ENCODE data around the gene UPK1A. TPM values are rescaled to one million over a fixed set of nuclear protein-coding genes. Genes with fewer than 3 reads are reported as not detected.
A peak's percentile ranks its signal among the peaks of the same experiment; 100 is the strongest.

UPK1A gene
- total and polyA plus RNA-seq, 10 of the 15 experiments (the other 5 are each of a cell fraction or from before 2014, with no cell fraction given) = 0.15 to 1.9 (median 0.26) TPM; not detected in 7

GRCh38 chr19:35628565-35629331 lies 37.6 kb upstream of the UPK1A start, which contains the start of gene RBM42 (continued):
- TF ChIP-seq SKIL (IDR thresholded peaks at IDR 0.05; ENCODE audit: low read depth, poor library complexity, severe bottlenecking) = peak; percentile 93
- peak; percentile 72 for TF ChIP-seq ZBTB40 (IDR thresholded peaks at IDR 0.05; ENCODE audit: borderline replicate concordance)
- peak; percentile 86 for TF ChIP-seq FOS (IDR thresholded peaks at IDR 0.05; ENCODE audit: borderline replicate concordance, extremely low read depth, insufficient read length)
- peak; percentile 100 for TF ChIP-seq CREB1 (IDR thresholded peaks at IDR 0.05; ENCODE audit: low read depth)
- TF ChIP-seq EED (IDR thresholded peaks at IDR 0.05; ENCODE audit: low read depth) = no peak
- no peak for TF ChIP-seq KAT2A (conservative IDR thresholded peaks at IDR 0.05; ENCODE audit: control insufficient read depth, low read depth, low read length)
- peak; percentile 81; the same call in 1 of the 2 replicates for TF ChIP-seq SIN3A (IDR thresholded peaks at IDR 0.05; ENCODE audit: low read depth, low read length)
- TF ChIP-seq BCLAF1 (IDR thresholded peaks at IDR 0.05) = no peak
- TF ChIP-seq ATF7 (IDR thresholded peaks at IDR 0.05; ENCODE audit: low read depth) = peak; percentile 100
- TF ChIP-seq NFYB (IDR thresholded peaks at IDR 0.05; ENCODE audit: insufficient read depth, low read depth, low read length) = peak; percentile 97
- peak; percentile 81 for TF ChIP-seq E2F4 (IDR thresholded peaks at IDR 0.05; ENCODE audit: low read depth, low read length)
- TF ChIP-seq CHD1 (IDR thresholded peaks at IDR 0.05; ENCODE audit: low read depth, low read length) = no peak
- peak; percentile 100 for TF ChIP-seq NBN (IDR thresholded peaks at IDR 0.05)
- TF ChIP-seq ZNF207 (IDR thresholded peaks at IDR 0.05; ENCODE audit: borderline replicate concordance) = peak; percentile 95; the same call in 1 of the 2 replicates
